Testis (tissue), 2 donors: ENCODE measurements around the gene HTT.

ENCODE experiments used
- CTCF ChIP-seq, 3 experiments: fragments of 450-650 bp in 2 of 3; fragments of 200-600 bp in 1 of 3; sonication (generic) in 1 of 3; IDR thresholded peaks; one replicate each; pipeline ENCODE4 v1.5.1; 2016 to 2019; ENCODE audit warnings: antibody characterized with exemption in 3 of 3, mild to moderate bottlenecking in 2 of 3, moderate library complexity in 1 of 3
- POLR2A ChIP-seq: fragments of 450-650 bp; IDR thresholded peaks from one replicate; pipeline ENCODE4 v1.6.1; 2017; ENCODE audit warnings: antibody characterized with exemption, mild to moderate bottlenecking, moderate library complexity

GRCh38 chr4:3134201-3134600, 59.7 kb downstream of the HTT start:
- TF ChIP-seq CTCF (IDR thresholded peaks at IDR 0.05) (no peak), POLR2A (no peak)
